ENCODE data around the gene MRPL51.
A peak's percentile ranks its signal among the peaks of the same experiment; 100 is the strongest.

The MRPL51 gene

DNA sequence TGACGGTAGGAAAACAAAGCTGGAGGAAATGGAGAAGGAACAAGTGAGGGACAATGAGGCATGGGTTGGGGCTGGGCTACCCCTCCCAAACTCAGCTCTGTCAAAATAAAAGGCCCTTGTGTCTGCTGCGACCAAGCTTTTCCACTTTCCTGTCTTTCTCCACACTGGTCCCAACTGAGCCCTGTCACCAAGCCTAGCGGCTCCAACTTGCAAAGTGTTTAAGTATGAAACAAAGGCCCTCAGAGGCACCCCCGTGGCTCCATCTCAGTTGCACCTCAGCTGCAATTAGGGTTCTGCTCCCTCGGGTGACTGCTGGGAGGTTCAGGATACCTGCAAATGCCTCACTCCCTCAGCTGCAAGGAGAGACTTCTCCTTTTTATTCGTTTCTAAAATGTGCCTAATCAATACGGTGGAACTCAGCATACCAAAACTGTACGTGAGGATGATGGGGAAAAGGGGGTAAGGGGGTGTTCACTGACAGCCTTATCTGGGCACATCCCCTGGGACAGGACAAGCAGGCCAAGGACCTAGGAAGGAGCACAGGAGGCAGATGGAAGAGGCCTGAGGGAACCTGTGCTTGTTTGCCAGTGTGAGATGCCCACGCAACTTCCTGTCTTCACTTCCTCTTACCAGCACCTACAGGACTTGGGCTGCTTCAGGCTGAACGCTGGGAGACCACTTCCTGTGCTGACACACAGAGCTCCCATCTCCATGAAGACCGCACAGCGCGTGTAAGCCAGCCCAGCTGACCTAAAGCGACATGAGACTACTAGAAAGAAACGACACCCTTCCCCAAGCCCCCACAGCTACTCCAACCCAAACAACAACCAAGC is 31.4 kb downstream of the MRPL51 start:
- no peak for DNase-seq (ENCODE audit: low read depth in 2 of 2)

DNA sequence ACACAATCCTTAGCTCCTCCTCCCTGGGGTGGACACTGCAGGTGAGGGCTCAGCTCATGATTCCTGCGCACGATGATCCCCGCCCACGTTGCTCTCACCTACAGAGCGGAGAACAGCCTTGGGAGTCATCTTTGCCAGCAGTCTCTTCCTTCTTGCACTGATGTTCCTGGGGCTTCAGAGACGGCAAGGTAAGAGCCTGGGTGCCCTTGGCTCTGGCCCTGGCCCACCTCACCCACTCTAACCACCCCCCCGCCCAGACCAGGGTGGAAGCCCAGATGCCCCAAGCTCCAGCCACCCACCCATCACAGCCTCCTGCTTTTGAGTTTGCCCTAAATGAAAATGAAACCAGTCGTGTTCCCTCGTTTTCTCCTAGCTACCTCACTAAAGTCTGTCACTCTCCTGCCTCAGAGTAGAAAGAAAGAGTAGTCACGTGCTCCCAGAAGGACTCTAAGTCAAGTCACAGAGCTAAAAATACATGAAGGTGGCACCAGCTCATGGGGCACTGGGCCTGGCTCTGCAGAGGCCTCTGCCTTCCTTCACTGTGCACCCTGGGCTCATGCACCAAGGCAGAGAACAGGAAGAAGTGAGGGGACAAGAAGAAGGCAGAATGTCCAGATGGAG is 32.2 kb downstream of the MRPL51 start:
- DNase-seq (ENCODE audit: low read depth in 2 of 2) = no peak

DNA sequence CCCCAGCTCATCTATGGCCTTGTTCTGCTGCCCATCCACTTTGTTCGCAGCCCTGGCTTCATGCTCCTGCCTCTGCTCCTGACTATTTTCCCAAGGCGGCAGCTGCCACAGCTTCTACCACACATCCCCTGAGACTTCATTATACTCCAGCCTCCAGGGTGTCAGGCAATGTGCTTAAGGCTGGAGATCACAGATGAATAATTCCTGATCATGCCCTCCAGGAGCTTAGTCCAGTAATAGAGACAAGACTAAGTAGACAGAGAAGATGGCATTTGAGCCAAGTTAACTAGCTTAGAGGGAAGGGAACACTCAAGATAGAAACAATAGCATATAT is 34.1 kb downstream of the MRPL51 start:
- DNase-seq (ENCODE audit: low read depth in 2 of 2) = no peak

DNA sequence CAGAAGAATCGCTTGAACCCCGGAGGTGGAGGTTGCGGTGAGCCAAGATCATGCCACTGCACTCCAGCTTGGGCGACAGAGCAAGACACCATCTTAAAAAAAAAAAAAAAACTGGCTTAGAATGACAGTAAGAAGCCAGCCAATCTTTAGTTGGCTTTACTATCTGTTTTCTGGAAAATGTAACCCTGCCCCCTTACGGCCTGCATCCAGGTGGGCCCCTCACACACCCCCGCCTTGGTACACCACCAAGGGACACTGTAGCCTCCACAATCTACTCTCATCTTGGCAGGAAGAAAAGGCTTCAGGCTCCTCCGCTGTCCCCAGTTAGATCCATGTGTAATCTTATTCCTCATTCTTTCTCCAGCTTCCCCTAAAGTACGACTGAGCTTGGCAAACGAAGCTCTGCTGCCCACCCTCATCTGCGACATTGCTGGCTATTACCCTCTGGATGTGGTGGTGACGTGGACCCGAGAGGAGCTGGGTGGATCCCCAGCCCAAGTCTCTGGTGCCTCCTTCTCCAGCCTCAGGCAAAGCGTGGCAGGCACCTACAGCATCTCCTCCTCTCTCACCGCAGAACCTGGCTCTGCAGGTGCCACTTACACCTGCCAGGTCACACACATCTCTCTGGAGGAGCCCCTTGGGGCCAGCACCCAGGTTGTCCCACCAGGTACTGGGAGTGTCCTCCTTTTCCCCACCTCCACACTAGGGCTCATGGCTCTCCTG is 34.6 kb downstream of the MRPL51 start:
- DNase-seq (ENCODE audit: low read depth in 2 of 2) = no peak

DNA sequence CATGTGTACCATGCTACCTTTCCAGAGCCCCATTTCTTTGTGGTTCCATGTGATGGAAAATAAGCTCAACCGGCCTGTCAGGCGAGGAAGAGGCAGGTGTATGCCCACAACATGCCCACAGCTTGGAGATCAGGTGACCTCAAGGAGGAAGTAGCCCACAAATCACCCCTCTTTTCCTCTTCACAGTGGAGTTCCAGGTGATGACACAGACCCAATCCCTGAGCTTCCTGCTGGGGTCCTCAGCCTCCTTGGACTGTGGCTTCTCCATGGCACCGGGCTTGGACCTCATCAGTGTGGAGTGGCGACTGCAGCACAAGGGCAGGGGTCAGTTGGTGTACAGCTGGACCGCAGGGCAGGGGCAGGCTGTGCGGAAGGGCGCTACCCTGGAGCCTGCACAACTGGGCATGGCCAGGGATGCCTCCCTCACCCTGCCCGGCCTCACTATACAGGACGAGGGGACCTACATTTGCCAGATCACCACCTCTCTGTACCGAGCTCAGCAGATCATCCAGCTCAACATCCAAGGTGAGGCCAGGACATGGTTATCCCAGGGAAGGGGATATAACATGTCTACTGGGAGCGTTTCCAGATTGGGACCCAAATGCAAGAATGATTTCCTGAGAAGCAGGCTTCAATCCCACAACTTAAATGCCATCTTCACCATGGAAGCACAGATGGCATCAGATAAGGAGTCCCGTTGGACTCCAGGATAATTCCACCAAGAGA is 35.7 kb downstream of the MRPL51 start:
- DNase-seq (ENCODE audit: low read depth in 2 of 2) = no peak

DNA sequence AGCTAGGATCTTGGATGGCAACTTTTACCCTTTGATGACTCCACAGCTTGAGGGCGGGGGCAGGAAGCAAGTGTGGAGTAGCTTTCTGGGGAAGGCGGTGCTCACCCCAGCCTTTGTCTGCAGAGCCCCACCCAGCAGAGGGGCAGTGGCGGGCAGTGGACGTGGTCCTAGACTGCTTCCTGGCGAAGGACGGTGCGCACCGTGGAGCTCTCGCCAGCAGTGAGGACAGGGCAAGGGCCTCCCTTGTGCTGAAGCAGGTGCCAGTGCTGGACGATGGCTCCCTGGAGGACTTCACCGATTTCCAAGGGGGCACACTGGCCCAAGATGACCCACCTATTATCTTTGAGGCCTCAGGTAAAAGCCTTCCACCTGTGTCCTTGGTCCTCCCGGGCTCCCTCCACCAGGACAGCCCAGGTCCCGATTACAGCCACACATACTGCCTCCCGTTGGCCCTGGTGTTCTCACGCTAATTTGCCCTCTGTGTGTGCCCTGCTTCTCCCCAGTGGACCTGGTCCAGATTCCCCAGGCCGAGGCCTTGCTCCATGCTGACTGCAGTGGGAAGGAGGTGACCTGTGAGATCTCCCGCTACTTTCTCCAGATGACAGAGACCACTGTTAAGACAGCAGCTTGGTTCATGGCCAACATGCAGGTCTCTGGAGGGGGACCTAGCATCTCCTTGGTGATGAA is 40.0 kb downstream of the MRPL51 start:
- DNase-seq (ENCODE audit: low read depth in 2 of 2) = no peak

DNA sequence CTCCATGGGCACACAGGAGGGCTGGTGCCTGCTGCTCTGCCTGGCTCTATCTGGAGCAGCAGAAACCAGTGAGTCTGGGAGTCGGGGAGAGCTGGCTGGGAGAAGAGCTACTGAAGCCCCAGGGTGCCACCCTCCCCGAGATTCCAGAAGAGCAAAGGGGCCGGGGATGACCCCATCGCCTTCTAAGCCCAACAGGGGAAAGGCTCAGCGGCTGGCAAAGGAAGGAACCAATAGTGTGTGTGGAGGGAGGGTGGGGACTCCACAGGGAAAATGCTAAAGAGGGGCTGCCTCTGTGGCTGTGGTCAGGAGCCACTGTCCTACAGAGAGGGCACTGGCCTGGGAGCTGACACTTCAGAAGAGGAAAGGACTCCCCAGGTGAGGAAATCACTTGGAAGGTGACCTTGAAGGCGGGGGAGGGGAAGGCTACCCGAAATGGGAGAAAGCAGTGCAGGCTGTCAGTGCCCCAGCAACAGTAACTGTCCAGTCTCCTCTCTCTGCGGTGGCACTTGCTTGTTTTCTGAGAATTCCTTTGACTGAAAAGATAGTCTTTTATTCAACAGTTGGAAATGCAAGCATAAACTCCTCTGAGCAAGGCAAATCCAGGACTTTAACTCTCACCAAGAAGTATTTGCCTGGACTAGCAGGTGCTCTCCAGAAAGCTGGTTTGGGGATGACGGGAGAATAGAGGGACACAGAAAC is 40.7 kb downstream of the MRPL51 start:
- no peak for DNase-seq (ENCODE audit: low read depth in 2 of 2)

DNA sequence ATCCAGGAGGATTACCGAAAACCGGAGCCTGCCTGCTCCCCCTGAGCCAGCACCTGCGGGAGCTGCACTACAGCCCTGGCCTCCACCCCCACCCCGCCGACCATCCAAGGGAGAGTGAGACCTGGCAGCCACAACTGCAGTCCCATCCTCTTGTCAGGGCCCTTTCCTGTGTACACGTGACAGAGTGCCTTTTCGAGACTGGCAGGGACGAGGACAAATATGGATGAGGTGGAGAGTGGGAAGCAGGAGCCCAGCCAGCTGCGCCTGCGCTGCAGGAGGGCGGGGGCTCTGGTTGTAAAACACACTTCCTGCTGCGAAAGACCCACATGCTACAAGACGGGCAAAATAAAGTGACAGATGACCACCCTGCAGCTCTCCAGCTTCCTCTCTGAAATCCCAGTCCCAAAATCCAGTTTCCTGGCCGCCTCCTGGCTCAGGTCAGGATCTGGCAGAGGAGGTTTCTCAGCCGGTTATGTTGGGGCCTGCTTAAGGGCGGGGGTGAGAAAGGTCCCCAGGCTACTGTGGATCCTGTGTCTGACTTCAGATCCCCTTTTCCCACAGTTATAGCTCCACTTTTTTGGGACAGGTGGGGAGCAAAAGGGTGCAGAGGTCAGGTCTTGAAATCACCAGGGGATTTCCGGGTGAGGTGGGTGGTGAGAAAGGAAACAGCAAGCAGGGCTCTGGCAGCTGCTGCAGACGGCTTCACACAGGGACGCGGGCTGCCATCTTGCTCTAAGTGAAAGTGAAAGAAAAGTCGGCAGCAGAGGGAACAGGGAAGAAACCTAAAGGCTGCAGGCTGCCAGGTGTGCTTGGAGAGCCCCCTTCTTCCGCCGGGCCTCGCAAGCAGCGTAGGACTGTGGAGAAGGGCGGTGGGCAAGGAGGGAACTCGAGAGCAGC is 41.5 kb downstream of the MRPL51 start, which contains the start of gene TAPBPL:
Gene TAPBPL, plus strand, starts transcription at position 695 of the 897 bp plus-strand sequence. CDS start 207 bp downstream, outside the sequence.
- peak; percentile 58 to 61 for DNase-seq (ENCODE audit: low read depth in 2 of 2)

DNA sequence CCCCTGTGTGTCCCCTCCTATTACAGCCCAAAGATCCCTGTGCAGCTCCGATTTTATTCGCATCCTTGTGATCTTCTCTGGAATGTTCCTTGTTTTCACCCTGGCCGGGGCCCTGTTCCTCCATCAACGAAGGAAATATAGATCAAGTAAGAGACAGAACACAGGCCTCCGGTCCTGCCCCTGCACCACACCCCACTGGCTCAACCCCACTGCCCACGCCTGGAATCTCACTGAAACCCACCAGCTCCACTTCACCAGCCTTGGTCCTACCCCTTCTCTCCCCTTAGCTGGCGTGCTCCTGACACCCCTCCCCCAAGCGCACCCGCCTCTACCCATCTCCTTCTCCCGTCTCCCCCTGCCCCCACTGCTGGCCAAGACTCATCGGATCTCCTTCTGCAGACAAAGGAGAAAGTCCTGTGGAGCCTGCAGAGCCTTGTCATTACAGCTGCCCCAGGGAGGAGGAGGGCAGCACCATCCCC is 42.2 kb downstream of the MRPL51 start:
- DNase-seq (ENCODE audit: low read depth in 2 of 2) = no peak

DNA sequence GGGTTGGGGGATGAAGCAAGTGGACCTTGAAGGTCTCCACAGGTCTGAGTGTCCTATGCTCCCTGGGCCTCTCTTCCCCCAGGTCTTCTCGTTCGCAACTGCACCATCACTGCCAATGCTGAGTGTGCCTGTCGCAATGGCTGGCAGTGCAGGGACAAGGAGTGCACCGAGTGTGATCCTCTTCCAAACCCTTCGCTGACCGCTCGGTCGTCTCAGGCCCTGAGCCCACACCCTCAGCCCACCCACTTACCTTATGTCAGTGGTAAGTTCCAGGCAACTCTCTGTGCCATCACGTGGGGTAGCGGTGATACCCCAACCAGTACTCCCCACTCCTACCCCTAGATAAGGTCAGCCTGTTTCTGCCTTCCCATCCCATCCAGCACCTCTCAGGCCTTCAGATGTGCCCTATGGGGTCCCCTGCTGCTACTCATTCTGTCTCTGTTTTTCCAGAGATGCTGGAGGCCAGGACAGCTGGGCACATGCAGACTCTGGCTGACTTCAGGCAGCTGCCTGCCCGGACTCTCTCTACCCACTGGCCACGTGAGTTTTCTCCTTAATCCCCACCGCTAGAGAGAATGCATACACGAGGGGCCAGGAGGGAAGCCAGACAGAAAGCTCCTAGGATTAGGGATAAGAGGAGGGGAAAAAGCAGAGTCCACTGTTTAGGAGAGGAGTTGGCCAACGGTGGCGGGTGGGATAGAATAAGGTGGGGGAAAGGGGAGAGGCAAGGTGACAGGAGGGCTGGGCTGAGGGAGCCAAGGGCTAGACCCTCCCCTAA is 42.8 kb downstream of the MRPL51 start:
- no peak for DNase-seq (ENCODE audit: low read depth in 2 of 2)

DNA sequence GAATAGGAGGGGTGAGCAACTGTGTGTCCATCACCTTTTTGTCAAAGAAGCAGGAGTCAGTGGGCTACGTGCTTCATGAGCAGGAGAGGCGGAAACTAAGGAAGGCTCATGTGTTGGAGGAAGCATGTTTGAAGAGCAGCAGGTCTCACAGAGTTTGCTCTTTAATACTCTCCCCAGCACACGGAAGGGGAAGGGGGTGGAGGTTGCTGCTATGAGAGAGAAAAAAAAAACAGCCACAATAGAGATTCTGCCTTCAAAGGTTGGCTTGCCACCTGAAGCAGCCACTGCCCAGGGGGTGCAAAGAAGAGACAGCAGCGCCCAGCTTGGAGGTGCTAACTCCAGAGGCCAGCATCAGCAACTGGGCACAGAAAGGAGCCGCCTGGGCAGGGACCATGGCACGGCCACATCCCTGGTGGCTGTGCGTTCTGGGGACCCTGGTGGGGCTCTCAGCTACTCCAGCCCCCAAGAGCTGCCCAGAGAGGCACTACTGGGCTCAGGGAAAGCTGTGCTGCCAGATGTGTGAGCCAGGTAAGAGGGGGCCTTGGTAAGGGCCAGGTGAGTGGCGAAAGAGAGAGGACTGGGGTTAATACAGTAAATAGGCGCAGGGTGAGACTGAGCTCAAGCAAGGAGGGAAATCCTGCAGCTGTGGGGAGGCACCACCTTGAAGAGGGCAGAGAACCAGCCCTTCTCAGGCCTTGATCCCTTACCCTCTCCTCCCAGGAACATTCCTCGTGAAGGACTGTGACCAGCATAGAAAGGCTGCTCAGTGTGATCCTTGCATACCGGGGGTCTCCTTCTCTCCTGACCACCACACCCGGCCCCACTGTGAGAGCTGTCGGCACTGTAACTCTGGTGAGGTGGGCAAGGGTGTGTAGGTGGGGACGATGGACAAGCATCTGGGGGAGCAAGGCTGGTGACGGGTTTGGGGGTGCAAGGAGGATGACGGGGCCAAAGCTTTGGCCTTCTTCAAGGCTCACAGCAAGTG is 48.1 kb downstream of the MRPL51 start, which contains the start of gene CD27:
Gene CD27, plus strand, starts transcription at position 252 of the 985 bp plus-strand sequence. Its CDS starts 141 bp downstream, at position 393.
- no peak for DNase-seq (ENCODE audit: low read depth in 2 of 2)

DNA sequence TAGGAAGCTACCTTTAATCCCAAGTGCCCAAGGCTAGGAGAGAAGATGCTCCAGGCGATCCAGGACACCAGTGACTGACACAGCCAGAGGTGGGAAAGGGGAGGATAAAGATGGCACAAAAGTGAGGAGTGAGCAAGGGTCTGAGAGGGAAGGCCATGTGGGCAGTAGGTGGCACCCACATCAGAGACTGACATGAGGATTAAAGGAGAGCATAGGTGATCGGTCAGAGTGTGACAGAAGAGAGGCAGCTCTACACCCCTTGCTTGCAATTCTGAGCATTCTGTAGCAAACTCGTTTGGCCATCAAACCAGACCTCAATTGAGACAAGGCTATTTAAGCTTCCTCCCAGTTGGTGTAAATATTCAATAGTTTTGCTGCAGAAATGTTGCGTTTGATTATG is 49.0 kb downstream of the MRPL51 start:
- no peak for DNase-seq (ENCODE audit: low read depth in 2 of 2)

DNA sequence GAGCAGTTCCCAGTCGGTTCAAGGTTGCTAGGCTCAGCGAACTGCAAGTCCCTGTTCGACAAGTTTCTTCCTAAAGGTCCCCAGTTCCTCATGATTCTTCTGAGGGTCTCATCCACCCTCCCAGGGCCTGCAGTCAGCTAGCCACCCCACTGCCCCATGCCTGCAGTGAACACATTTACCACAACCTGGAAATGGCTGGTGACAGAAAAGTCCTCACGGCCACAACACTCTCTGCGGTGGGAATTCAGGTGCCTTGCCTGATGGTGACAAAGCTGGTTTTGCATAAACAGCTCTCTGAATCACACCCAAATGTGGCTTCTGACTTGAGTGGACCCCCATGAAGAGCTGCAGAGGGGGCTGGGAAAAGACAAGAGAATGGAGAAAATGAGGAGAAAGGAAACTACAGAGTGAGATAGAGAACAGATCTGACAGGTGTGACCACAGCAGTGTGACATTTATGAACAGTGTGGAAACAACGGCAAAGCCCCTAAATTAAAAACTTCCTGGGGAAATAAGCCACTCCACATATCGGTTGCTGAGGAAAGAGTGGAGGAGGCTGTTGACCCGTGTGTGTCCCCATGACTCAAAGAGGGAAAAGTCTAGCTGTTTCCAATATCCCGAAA is 49.6 kb downstream of the MRPL51 start:
- no peak for DNase-seq (ENCODE audit: low read depth in 2 of 2)

DNA sequence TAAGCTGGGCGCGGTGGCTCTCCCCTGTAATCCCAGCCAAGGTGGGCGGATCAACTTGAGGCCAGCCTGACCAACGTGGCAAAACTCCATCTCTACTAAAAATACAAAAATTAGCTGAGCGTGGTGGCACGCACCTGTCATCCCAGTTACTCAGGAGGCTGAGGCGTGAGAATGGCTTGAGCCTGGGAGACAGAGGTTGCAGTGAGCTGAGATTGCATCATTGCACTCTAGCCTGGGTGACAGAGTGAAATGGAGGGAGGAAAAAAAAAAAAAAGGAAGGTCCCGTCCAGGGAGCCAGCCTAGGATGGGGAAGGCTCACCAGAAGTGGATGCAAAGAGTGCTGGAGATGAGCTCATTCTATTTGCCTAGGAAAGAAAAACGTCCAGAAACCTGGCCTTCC is 50.2 kb downstream of the MRPL51 start:
- no peak for DNase-seq (ENCODE audit: low read depth in 2 of 2)
